Hematopoietic multipotent progenitor cell treated with erythropoietin and hydrocortisone succinate and interleukin-3 and kit ligand, for 15 days (in vitro differentiated cells): ENCODE measurements around the gene HIBCH.
"Not testable (repeated sequence)": the region's sequence is repeated elsewhere in the genome, so short reads cannot be mapped to it uniquely, and the experiment has no call there.

Experiments used
- DNase-seq: peaks from one replicate; pipeline ENCODE4 v3.0.0-alpha.2; 2015; ENCODE audit warnings: low spot score

HIBCH gene

GRCh38 chr2:190235101-190235500, 84.5 kb downstream of the HIBCH start:
- DNase-seq = no peak

GRCh38 chr2:190223989-190224388, 95.6 kb downstream of the HIBCH start:
- not testable (repeated sequence) for DNase-seq

GRCh38 chr2:190222745-190223144, 96.9 kb downstream of the HIBCH start:
- not testable (repeated sequence) for DNase-seq

- no peak for DNase-seq
These were observed 98.2 kb downstream of the HIBCH start for GRCh38 chr2:190221429-190221828.

- no peak for DNase-seq
These were observed 100.4 kb downstream of the HIBCH start for GRCh38 chr2:190219186-190219585.

GRCh38 chr2:190217616-190218015, 102.0 kb downstream of the HIBCH start:
- no peak for DNase-seq

- peak; percentile 59 for DNase-seq
These were observed 102.8 kb downstream of the HIBCH start for GRCh38 chr2:190216829-190217228.

GRCh38 chr2:190215620-190216019, 104.0 kb downstream of the HIBCH start:
- no peak for DNase-seq

GRCh38 chr2:190214426-190215194, 105.0 kb downstream of the HIBCH start:
- DNase-seq = no peak

GRCh38 chr2:190213441-190214335, 105.9 kb downstream of the HIBCH start:
- no peak for DNase-seq

- no peak for DNase-seq
These were observed 109.2 kb downstream of the HIBCH start for GRCh38 chr2:190210471-190210870.

- DNase-seq = no peak
These were observed 110.1 kb downstream of the HIBCH start for GRCh38 chr2:190209559-190209958.

GRCh38 chr2:190207930-190208329, 111.7 kb downstream of the HIBCH start:
- DNase-seq = no peak

- no peak for DNase-seq
These were observed 114.0 kb downstream of the HIBCH start for GRCh38 chr2:190205657-190206056.

GRCh38 chr2:190202604-190203003, 117.0 kb downstream of the HIBCH start:
- no peak for DNase-seq

- no peak for DNase-seq
These were observed 117.6 kb downstream of the HIBCH start for GRCh38 chr2:190202018-190202417.

GRCh38 chr2:190200603-190201002, 119.0 kb downstream of the HIBCH start:
- DNase-seq = no peak

- DNase-seq = no peak
These were observed 120.1 kb downstream of the HIBCH start for GRCh38 chr2:190199530-190199929.

- DNase-seq = no peak
These were observed 120.5 kb downstream of the HIBCH start for GRCh38 chr2:190199109-190199508.

- DNase-seq = no peak
These were observed 122.4 kb downstream of the HIBCH start for GRCh38 chr2:190197143-190197720.

GRCh38 chr2:190190507-190191162, 129.0 kb downstream of the HIBCH start:
- DNase-seq = no peak

GRCh38 chr2:190188289-190188688, 131.3 kb downstream of the HIBCH start:
- DNase-seq = no peak
